ENCODE measurements around the gene UBE2E3. TPM values are rescaled to one million over a fixed set of nuclear protein-coding genes. Genes with fewer than 3 reads are reported as not detected.

Gene UBE2E3
- total RNA-seq, 4 donors from 2014 or later = 84.0 to 120 (median 86.4) TPM

DNA sequence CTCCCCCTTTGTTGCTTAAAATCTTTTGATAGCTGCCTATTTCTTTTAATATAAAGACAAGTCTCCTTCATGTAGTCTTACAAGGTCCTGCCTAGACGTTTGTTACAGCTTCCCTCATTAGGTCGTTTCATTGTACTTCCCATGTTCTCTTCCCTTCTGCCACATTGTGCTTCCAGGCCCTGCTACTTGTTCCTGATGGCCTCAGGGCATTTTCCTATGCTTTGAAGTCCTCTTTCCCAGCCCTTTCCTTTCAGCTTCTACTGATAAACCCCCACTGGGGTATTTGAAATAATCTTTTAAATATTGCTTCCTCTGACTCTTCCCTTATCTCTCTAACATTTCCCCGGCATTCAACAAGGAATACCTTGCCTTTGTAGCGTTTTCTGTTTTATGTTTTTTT lies 67.4 kb downstream of the UBE2E3 start:
- no peak overlapping the region for H3K4me3 ChIP-seq
- in situ Hi-C loops (cut with MboI; ENCODE audit: low sequenced_read_pairs in 4 of 4) = no loop called here
- ATAC-seq (no peak), DNase-seq (no peak)
- no peaks in the 10 kb centered on the region for H3K36me3 ChIP-seq
- TF ChIP-seq POLR2A (IDR thresholded peaks at IDR 0.05) = no peak
- TF ChIP-seq, protein P1, sequence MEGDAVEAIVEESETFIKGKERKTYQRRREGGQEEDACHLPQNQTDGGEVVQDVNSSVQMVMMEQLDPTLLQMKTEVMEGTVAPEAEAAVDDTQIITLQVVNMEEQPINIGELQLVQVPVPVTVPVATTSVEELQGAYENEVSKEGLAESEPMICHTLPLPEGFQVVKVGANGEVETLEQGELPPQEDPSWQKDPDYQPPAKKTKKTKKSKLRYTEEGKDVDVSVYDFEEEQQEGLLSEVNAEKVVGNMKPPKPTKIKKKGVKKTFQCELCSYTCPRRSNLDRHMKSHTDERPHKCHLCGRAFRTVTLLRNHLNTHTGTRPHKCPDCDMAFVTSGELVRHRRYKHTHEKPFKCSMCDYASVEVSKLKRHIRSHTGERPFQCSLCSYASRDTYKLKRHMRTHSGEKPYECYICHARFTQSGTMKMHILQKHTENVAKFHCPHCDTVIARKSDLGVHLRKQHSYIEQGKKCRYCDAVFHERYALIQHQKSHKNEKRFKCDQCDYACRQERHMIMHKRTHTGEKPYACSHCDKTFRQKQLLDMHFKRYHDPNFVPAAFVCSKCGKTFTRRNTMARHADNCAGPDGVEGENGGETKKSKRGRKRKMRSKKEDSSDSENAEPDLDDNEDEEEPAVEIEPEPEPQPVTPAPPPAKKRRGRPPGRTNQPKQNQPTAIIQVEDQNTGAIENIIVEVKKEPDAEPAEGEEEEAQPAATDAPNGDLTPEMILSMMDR (IDR thresholded peaks at IDR 0.05 in 4 of 5, conservative IDR thresholded peaks at IDR 0.05 in 1 of 5) = no peak
- peaks cover 20 to 28% of the 10 kb centered on the region in 2 donors for H3K4me1 ChIP-seq
- H3K27ac ChIP-seq = no peak overlapping the region
- intact Hi-C loops (cut with DNase I; ENCODE audit: low total_unique reads) = no loop called here
- H3K27me3 ChIP-seq = no peaks in the 10 kb centered on the region
- no peaks in the 10 kb centered on the region for H3K9me3 ChIP-seq

DNA sequence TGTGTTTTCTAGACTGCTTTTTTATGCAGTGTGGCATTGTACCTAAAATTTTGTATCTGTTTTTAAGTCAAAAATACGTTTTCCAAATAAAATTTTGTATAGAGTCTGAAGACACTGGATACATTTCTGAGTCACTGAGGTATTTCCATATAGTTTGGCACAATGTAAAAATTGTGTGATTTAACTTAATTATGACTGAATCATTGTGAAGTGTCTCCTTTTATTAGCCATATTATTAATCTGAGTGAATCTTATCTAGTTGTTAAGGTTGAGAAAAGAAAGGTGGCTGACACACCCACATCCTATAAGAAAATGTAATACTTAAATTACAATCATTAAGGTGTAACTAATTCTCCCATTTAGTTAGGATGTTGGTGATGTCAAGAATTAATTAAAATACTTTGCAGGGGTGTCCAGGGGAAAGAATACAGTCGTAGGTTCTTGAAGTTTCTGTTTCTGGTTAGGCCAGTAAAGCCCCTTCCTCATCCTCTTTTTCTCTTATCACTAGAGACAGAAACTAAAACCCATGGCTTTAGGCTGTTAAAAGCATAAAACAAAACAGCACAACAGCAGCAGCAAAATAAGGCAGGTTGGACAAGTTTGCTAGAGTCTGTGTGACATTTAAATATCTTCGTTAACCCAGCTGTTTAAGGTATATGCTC lies 71.6 kb downstream of the UBE2E3 start:
- Histone ChIP-seq H3K4me3 (no peak overlapping the region), H3K27ac (no peak overlapping the region), H3K9me3 (no peaks in the 10 kb centered on the region), H3K4me1 (peaks cover 12 to 16% of the 10 kb centered on the region in 2 donors), H3K27me3 (no peaks in the 10 kb centered on the region), H3K36me3 (no peaks in the 10 kb centered on the region)
- in situ Hi-C loops (cut with MboI; ENCODE audit: low sequenced_read_pairs in 4 of 4) (loop anchor here (10.0 to 25.0 kb wide), 4 partner anchors 915 to 940 kb away; no protein-coding TSS in a partner anchor), intact Hi-C loops (cut with DNase I; ENCODE audit: low total_unique reads) (no loop called here)
- DNase-seq (no peak), ATAC-seq (no peak)
- TF ChIP-seq, protein P1 (IDR thresholded peaks at IDR 0.05 in 4 of 5, conservative IDR thresholded peaks at IDR 0.05 in 1 of 5) = no peak
- TF ChIP-seq POLR2A (IDR thresholded peaks at IDR 0.05) = no peak

- no peak for TF ChIP-seq POLR2A (IDR thresholded peaks at IDR 0.05)
- TF ChIP-seq, protein P1 (IDR thresholded peaks at IDR 0.05 in 4 of 5, conservative IDR thresholded peaks at IDR 0.05 in 1 of 5) = no peak
- H3K4me3 ChIP-seq = no peak overlapping the region
- in situ Hi-C loops (cut with MboI; ENCODE audit: low sequenced_read_pairs in 4 of 4) = loop anchor here (10.0 to 25.0 kb wide), 4 partner anchors 915 to 940 kb away; no protein-coding TSS in a partner anchor
- H3K4me1 ChIP-seq = peaks cover 12 to 18% of the 10 kb centered on the region in 2 donors
- ATAC-seq (no peak), DNase-seq (no peak)
- H3K36me3 ChIP-seq = no peaks in the 10 kb centered on the region
- no peaks in the 10 kb centered on the region for H3K9me3 ChIP-seq
- H3K27me3 ChIP-seq = no peaks in the 10 kb centered on the region
- intact Hi-C loops (cut with DNase I; ENCODE audit: low total_unique reads) = no loop called here
- H3K27ac ChIP-seq = no peak overlapping the region
Measured at GRCh38 chr2:181052523-181052891, 72.1 kb downstream of the UBE2E3 start.

DNA sequence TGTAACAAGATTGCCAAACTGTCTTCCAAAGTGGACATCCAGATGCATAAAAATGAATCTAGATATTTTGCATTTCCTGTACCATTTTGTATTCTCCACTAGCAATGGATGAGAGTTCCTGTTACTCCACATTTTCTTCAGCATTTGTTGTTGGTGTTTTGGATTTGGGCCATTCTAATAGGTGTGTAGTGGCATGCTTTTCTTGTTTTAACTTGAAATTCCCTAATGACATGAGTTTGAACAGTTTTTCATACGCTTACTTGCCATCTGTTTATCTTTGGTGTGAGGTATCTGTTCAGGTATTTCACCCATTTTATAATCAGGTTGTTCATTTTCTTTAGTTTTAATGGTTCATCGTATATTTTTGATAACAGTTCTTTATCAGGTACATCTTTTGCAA lies 73.9 kb downstream of the UBE2E3 start:
- H3K4me1 ChIP-seq = peaks cover 12 to 23% of the 10 kb centered on the region in 2 donors
- no peak overlapping the region for H3K27ac ChIP-seq
- no peaks in the 10 kb centered on the region for H3K36me3 ChIP-seq
- intact Hi-C loops (cut with DNase I; ENCODE audit: low total_unique reads) (no loop called here), in situ Hi-C loops (cut with MboI; ENCODE audit: low sequenced_read_pairs in 4 of 4) (loop anchor here (10.0 to 25.0 kb wide), 4 partner anchors 917 to 942 kb away; no protein-coding TSS in a partner anchor)
- ATAC-seq (no peak), DNase-seq (no peak)
- H3K4me3 ChIP-seq = no peak overlapping the region
- no peaks in the 10 kb centered on the region for H3K27me3 ChIP-seq
- TF ChIP-seq, protein P1 (IDR thresholded peaks at IDR 0.05 in 4 of 5, conservative IDR thresholded peaks at IDR 0.05 in 1 of 5) = no peak
- TF ChIP-seq POLR2A (IDR thresholded peaks at IDR 0.05) = no peak
- no peaks in the 10 kb centered on the region for H3K9me3 ChIP-seq

All from gastrocnemius medialis (tissue), 4 donors.